HG03045 (cell line): ENCODE results near the gene DYRK3.
"Not testable (repeated sequence)": the region's sequence is repeated elsewhere in the genome, so short reads cannot be mapped to it uniquely, and the experiment has no call there.

Source experiments
- ATAC-seq: cut with Tn5 transposase; IDR thresholded peaks from one replicate; pipeline ENCODE4 v1.9.1; 2021; ENCODE audit warnings: mild to moderate bottlenecking, moderate library complexity; ENCODE audit not compliant: unreplicated experiment

The DYRK3 gene

DNA sequence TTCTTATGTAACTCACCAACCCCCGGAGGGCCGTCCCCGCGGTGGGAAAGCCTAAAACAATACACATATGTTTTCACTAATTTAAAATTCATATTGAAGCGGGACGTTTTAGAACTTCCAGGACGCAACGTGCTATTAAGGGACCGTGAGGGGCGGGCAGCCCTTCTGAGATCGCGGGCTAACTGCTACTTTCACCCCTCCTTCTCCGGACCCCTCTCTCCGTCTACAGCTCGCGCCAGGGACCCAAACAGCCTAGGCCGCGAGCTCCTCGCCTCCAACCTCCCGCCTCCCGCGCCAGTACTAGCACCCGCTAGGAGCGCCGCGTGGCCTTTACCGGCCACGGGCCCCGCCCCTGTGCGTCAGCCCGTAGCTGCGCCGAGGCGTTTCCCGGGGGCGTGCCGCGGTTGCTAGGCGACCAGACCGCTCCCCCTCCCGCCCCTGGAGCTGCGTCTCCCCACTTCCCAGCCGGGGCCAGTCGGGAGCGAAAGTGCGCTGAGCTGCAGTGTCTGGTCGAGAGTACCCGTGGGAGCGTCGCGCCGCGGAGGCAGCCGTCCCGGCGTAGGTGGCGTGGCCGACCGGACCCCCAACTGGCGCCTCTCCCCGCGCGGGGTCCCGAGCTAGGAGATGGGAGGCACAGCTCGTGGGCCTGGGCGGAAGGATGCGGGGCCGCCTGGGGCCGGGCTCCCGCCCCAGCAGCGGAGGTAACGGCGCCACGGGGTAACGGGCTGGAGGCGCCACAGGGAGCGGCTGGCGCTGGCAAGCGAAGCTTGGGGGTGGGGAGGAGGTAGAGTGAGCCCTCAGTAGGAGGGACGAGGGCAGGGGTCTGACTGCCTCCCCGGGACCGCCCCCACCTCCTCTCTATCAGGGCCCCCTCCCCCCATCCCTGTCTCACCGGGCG is at the start of gene DYRK3:
Gene DYRK3, plus strand, starts transcription at position 457 of the 898 bp plus-strand sequence. Its CDS starts 168 bp downstream, at position 625.
- peak; percentile 93 for ATAC-seq

DNA sequence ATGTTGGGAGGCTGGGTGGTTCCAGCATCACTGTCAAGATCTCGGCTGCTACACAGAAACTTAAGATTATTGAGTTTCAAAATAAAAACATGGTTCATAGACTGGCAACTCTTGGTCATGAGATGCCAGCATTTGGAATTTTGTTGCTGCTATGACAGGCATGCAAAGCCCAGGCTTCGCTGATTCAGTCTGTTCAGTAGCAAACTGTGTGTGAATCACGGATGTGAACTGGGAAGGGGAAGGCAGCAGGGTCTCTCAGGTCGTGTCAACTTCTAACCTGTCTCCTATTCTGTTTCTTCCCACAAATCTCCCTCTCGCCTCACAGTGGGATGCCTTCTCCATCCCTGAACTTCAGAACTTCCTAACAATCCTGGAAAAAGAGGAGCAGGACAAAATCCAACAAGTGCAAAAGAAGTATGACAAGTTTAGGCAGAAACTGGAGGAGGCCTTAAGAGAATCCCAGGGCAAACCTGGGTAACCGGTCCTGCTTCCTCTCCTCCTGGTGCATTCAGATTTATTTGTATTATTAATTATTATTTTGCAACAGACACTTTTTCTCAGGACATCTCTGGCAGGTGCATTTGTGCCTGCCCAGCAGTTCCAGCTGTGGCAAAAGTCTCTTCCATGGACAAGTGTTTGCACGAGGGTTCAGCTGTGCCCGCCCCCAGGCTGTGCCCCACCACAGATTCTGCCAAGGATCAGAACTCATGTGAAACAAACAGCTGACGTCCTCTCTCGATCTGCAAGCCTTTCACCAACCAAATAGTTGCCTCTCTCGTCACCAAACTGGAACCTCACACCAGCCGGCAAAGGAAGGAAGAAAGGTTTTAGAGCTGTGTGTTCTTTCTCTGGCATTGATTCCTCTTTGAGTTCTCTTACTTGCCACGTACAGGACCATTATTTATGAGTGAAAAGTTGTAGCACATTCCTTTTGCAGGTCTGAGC is 48.6 kb upstream of the DYRK3 start:
- ATAC-seq = no peak

DNA sequence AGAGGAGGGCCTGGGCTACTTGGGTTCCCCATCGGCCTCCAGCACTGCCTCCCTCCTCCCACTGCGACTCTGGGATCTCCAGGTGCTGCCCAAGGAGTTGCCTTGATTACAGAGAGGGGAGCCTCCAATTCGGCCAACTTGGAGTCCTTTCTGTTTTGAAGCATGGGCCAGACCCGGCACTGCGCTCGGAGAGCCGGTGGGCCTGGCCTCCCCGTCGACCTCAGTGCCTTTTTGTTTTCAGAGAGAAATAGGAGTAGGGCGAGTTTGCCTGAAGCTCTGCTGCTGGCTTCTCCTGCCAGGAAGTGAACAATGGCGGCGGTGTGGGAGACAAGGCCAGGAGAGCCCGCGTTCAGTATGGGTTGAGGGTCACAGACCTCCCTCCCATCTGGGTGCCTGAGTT is 47.4 kb upstream of the DYRK3 start:
- ATAC-seq = no peak

DNA sequence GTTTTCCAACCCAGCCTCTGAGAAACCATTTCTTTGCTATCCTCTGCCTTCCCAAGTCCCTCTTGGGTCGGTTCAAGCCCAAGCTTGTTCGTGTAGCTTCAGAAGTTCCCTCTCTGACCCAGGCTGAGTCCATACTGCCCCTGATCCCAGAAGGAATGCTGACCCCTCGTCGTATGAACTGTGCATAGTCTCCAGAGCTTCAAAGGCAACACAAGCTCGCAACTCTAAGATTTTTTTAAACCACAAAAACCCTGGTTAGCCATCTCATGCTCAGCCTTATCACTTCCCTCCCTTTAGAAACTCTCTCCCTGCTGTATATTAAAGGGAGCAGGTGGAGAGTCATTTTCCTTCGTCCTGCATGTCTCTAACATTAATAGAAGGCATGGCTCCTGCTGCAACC is 46.8 kb upstream of the DYRK3 start:
- no peak for ATAC-seq

DNA sequence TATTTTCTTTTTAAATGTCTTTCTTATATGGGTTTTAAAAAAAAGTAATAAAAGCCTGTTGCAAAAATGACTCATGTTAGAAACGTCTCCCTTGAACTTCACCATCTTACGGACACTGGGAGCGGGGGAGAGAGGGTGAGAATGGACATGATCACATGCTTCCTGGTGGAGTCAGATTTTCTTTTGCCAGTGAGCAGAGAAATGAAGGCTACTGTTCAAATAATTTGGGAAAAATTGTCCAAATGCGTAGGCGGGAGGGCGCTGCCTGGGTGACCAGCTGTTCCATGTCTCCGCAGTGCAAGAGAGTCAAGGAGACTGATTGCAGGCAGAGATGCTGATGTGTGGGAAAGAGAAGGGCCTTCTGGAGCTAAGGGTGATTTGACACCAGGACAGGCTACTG is 46.1 kb upstream of the DYRK3 start:
- no peak for ATAC-seq

DNA sequence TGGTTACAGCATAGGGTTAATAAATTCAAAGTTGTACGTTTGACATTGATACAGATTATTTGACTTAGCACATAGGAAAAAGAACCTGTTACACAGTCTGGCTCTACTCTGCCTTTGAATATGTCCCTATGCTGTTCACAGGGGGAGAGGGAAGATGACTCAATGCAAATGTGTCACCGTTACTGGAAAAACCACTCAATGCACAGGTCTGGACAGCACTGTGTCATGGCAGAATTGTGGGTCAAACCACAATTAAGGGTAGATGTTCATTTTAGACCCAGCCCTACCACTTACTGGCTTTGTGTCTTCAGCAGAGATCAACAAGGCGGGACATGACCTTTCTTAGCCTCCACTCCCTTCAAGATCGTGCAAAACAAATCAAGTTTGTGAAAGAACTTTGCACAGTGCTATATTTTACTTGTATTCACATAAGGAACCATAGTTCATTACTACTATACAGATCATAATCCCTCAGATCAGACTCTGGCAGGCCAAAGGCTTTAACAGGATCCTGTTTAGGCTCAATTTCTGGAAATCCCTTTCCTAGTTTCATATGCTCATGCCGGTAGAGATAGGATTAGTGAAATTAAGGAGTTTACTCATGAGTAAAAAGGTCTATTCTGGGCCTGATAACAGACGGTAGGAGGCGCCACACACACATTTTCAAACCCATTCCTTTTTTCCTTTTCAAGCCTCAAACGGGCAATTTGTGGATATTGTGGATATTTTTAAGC is 45.1 kb upstream of the DYRK3 start:
- peak; percentile 69 for ATAC-seq

DNA sequence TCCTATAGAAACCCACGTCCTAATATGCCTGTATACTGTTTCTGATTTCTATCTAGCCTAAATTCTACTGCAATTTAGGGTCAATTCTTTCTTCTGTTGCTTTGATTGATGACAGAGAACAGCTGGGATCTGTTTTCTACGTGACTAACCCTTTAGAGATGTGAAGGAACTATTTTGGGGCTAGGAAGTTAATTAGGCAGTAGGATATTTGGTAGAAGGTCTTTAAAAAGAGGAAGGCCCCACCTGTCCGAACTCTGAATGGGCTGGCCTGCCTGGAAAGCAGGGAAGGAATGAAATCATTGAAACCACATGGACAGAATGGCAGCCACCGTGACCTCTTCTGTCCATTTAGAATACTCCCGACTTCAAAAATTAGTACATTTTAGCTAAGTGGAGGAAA is 44.1 kb upstream of the DYRK3 start:
- no peak for ATAC-seq

DNA sequence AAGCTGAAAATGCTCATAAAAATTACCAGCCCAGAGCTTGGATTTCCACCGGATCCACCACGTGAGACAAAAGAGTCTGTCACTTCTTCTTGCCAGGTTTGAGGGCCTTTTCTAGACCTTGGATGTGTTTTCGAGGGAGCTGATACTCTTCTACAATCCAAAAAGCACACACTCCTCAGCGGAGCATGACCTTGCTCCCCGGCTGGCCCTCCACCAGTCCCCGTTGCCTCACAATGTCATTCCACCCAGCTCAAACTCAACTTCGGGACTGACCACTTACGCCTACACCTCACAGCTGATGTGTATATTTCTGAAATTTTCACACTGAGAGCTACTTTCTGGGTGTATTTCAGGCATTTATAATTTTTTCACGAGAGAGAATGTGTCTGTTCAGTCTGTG is 43.6 kb upstream of the DYRK3 start:
- no peak for ATAC-seq

DNA sequence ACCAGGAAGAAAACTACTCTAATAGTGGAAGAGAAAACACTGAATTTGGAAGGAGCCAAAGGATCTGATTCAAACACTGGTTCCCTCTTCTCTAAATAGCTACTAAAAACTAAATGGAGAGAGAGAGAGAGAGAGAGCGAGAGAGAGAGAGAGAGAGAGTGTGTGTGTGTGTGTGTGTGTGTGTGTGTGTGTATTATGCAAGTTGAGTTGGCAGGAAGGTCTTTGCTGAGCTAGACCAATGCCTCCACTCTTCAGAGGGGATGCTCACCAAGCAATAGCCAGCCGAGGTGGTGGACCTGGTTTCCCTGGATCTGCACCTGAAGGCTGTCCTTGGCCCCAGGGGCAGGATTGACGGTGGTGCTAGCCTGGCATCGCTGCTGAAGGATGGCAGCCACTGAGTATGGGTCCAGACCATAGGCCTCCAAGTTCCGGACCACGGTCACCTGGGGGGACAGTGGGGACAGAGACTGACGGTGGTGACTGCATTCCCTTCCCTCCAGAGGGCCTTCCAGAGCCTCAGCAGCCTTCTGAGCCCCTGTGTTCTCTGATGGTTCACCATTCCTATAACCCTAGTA is 41.9 kb upstream of the DYRK3 start:
- no peak for ATAC-seq

DNA sequence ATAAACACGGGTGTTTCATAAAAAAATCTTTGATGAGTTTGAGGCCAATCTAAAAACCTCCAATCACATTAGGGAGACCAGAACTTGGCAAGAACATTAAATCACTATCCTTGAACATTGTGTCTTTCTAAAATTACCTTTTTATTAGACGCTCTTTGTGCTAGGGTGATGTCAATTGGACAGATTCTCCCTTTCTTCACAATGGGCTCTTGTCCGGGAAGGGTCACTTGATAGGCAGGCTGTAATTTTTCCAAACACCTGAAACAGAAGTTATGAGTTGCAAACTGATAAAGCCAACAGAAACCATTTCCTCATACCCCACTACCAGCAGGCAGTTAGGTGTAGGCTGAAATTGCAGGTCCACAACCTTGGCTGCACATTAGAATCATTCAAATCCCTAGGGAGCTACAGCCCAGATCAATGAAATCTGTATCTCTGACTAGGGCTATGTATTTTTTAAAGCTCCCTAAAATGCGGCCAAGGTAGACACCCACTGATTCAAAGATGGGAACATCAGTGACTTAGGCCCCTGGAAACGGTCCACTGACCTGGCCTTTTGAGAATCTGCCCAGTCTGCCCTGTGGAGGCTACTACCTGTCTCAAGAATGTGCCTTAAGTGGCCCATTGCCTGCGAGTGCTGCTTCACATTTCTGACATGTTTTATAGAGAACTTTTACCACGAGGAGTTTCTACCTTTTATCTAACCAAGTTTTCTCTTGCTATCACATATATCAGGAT is 39.6 kb upstream of the DYRK3 start:
- no peak for ATAC-seq

DNA sequence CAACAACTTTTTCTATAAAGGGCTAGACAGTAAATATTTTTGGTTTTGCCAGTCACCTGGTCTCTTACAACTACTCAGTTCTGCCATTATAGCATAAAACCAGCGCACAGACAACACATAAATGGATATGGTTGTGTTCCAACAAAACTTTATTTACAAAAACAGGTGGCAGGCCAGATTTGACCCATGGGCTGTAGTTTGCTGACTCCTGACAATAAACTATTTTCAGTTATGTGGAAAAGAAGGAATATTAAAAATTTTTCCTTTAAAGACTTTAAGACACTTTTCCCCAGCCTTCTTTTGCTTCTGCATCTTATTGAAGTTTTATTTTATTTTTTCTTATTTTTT is 39.0 kb upstream of the DYRK3 start:
- no peak for ATAC-seq

DNA sequence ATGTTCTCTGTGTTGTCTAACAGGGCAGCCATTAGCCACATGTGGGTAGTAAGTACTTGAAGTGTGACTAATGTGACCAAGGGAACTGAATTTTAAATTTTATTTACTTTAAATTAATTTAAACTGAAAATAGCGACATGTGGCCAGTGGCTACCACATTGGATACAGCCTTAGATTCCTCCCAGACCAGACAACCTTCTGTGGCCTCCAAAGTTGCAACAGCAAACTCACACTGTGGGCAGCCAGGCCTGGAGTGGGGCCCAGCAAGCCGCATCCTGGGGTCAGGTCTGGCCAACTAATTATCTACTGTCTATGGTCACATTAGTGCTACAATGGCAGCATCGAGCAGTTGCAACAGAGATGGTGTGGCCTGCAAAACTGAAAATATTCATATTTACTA is 34.8 kb upstream of the DYRK3 start:
- no peak for ATAC-seq

DNA sequence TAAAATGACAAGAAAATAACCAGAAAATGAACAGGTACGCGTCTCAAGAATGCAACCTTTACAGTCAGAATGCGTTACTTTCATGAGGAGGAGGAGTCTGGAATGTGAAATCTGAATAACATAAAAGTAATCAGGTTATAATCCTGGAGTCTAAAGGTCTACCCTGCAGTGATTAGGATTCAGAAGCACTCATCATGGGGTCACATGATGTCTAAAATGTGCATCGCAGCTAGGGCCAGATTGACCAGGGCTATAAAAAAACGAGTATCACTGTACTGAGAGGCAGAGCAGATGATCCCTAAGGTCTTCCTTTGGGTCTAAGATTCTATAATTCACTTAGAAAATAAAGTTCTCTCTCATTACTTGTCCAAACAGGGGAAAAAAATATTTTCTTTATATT is 30.5 kb upstream of the DYRK3 start:
- ATAC-seq = no peak

DNA sequence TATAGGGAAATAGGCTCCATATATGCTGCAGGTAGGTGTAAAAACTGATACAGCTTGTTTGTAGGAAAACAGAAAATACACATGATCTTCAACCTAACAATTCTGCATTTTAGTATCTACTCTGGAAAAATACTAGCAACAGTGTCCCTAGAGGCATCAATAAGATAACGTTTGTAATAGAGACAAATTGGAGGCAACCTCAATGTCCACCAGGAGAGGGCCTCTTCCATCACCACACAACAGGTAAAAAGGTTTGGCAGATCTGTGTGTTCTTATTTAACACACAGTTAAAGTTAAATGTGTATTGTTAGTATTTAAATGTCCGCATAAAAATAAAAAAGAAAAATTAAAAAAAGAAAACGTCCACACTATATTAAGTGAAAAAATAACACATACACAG is 28.5 kb upstream of the DYRK3 start:
- ATAC-seq = no peak

DNA sequence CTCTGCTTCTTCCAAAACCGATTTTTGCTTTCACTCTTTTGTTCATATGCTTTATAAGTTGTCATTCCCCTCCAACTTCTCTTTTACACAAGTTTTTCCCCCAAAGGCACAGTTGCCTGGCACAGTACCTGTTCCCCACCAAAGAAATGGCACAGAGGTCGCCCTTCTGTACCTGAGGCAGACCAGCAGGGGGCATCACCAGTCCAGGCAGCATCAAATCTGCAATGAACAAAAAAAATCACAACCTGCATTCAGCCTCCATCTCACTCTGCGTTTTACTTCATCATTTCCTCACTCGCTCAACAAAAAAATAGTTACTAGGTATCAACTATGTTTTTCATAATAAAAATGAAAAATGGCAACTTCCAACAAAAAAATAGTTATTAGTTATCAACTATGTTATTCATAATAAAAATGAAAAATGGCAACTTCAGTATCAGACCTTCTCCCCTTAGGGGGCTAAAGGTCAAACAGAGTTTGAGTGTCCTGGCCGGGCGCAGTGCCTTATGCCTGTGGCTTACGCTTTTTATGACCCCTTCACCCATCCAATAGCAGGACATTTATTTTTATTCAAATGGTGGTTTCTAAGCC is 27.1 kb upstream of the DYRK3 start:
- no peak for ATAC-seq

DNA sequence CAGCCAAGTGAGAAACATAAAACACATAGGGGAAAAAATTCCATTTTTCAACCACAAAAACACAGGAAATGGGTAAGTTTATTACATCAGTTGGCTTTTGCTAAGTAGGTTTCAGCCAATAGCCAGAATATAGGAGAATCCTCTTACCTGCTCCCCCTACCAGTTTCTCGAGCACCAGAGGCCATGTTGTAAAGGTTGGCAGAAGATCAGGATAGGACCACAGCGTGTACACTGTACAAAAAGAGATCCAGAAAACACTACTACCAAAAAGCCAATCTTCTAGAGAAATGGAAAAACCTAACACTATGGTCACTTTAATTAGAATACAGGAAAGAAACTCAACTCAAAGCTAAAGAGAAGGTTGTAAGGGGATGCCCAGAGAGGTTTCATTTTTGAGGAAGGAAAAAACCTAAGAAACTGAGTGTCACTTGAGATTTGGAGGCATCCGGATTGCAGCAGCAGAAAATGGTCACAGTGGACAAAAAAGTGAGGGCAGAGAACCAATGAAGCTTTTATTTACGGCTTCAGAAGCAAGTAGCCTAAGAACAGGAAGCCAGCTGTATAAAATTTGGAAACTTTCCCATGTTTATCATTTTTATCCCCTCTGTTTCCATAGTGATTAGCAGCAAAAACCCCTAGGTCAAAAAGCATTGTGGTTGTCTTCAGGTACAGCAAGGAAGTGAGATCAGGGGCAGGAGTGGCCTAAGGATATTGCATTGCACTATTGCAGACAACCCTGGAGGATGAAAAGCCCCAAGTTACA is 25.9 kb upstream of the DYRK3 start:
- ATAC-seq = peak; percentile 31

DNA sequence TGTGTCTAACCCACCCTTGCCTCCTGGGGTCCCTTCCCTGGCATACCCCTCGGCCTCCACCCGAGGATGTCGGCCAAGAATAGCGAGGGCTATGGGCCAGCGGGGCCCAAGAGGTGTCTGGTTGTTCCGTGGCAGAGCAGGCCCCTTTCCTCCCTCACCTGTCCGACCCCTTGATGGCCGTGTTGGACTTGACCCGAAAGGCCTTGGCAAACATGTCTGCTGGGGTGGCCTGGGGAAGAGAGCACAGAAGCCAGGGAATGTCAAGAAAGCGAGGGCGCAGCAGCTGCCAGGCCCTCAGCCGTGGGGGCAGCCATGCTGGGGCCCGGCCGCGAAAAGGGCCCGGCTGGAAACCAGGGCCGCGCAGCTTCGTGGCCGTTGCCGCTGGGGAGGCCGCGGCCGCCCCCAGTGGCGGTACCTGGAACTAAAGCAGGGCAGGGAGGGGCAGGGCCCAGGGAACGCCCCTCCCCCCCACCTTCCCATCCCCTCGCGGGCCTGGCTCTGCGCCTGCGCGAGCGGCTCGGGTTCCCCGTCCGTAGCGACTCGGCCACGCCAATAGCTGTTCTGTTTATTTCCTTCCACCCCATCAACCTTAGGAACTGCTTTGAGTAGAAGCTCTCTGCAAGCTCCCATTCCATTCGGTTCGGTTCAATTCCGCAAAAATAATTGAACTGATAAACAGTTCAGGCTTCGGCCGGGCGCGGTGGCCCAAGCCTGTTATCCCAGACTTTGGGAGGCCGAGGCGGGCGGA is 23.0 kb upstream of the DYRK3 start, which contains the start of gene EIF2D:
Gene EIF2D, minus strand, starts transcription at position 337 of the 748 bp plus-strand sequence. Its CDS starts 123 bp downstream, at position 214.
- peak; percentile 90 for ATAC-seq

DNA sequence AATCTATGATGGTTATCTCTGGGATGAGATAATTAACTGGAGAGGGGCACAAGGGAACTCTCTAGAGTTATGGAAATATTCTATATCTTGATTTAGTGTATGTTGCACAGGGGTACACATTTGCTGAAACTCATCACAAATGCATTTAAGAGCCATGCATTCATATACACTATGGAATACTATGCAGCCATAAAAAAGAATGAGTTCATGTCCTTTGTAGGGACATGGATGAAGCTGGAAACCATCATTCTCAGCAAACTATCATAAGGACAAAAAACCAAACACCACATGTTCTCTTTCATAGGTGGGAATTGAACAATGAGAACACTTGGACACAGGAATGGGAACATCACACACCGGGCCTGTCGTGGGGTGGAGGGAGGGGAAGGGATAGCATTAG is 8.9 kb upstream of the DYRK3 start:
- ATAC-seq = not testable (repeated sequence)
